NCI-H524 treated with DMSO at 0.1 percent for 48 hours (cell line): Measurements from ENCODE around the gene HDAC8.
"Not testable (repeated sequence)": the region's sequence is repeated elsewhere in the genome, so short reads cannot be mapped to it uniquely, and the experiment has no call there.

Experiments used
- DNase-seq: peaks from one replicate; lab custom pipeline; 2025; lab: John Stamatoyannopoulos, UW

The HDAC8 gene

GRCh38 chrX:72572248-72573157 is at the start of gene HDAC8:
Gene HDAC8 (minus strand): TSS chrX:72572843. CDS start chrX:72572761, 82 bp downstream.
- DNase-seq = peak; percentile 64

- no peak for DNase-seq
Observed at GRCh38 chrX:72621625-72622485, 49.2 kb upstream of the HDAC8 start.

GRCh38 chrX:72621163-72621562 is 48.5 kb upstream of the HDAC8 start:
- no peak for DNase-seq

- DNase-seq = no peak
Observed at GRCh38 chrX:72620550-72621145, 48.0 kb upstream of the HDAC8 start.

GRCh38 chrX:72609313-72609712 is 36.7 kb upstream of the HDAC8 start:
- no peak for DNase-seq

GRCh38 chrX:72604705-72605104 is 32.1 kb upstream of the HDAC8 start:
- DNase-seq = no peak

- no peak for DNase-seq
Observed at GRCh38 chrX:72604112-72604511, 31.5 kb upstream of the HDAC8 start.

- not testable (repeated sequence) for DNase-seq
Observed at GRCh38 chrX:72591038-72591437, 18.4 kb upstream of the HDAC8 start.

GRCh38 chrX:72584163-72584562 is 11.5 kb upstream of the HDAC8 start:
- DNase-seq = no peak

GRCh38 chrX:72576141-72576894 is 3.7 kb upstream of the HDAC8 start:
- no peak for DNase-seq

GRCh38 chrX:72573158-72573511 is 492 bp upstream of the HDAC8 start:
- no peak for DNase-seq

- no peak for DNase-seq
Observed at GRCh38 chrX:72569786-72570185, 2.9 kb downstream of the HDAC8 start.

- DNase-seq = no peak
Observed at GRCh38 chrX:72568406-72569092, 4.1 kb downstream of the HDAC8 start.

- DNase-seq = no peak
Observed at GRCh38 chrX:72566448-72566847, 6.2 kb downstream of the HDAC8 start.

- not testable (repeated sequence) for DNase-seq
Observed at GRCh38 chrX:72559655-72560054, 13.0 kb downstream of the HDAC8 start.

GRCh38 chrX:72554448-72555140 is 18.0 kb downstream of the HDAC8 start:
- peak; percentile 2 for DNase-seq

GRCh38 chrX:72552443-72552842 is 20.2 kb downstream of the HDAC8 start:
- not testable (repeated sequence) for DNase-seq

GRCh38 chrX:72545990-72546389 is 26.7 kb downstream of the HDAC8 start:
- DNase-seq = no peak

GRCh38 chrX:72540318-72540717 is 32.3 kb downstream of the HDAC8 start:
- peak; percentile 1 for DNase-seq

GRCh38 chrX:72539822-72540221 is 32.8 kb downstream of the HDAC8 start:
- no peak for DNase-seq

- no peak for DNase-seq
Observed at GRCh38 chrX:72536542-72536941, 36.1 kb downstream of the HDAC8 start.
